Limb (tissue), 2 donors: ENCODE data around the gene CPNE4.

Source experiments
- DNase-seq, 2 donors: peaks; one replicate each; pipeline ENCODE4 v3.0.0-alpha.2; 2016; ENCODE audit errors: extremely low spot score in 2 of 2

CPNE4 gene

GRCh38 chr3:131701153-131701770, 333.6 kb downstream of the CPNE4 start:
- DNase-seq = no peak

DNA sequence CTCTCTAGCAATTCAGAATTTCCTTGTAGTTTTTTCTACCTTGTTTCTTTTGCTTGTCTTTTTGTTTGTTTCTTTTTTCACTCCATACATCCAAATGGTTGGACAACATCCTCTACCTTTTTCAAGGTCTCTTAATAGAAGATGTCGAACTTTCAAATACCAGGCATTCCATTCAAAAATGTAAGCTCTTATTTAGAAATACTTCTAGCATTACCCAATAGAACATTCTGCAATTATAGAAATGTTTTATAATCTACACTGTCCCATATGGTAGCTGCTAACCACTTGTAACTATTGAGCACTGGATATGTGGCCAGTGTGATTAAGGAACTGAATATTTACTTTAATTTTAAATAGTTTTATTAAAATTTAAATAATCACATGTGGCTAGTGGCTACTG, 335.8 kb downstream of the CPNE4 start:
- no peak for DNase-seq

DNA sequence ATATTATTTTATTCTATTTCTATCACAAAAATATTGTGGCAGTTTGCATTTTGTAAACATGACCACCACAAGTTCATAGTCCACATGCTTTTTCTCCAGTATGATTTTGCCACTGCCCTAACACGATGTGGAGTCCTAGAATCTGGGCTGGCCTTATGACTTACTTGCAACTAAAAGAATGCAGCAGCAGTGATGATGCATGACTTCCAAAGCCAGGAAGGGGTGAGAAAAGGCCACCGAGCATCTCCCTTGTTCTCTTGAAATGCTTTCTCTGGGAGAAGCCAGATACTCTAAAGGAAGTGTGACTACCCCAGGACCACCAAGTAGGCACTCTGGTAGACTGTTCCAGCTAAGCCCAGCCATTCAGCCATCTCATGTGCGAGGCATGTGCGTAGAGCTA, 340.4 kb downstream of the CPNE4 start:
- no peak for DNase-seq

DNA sequence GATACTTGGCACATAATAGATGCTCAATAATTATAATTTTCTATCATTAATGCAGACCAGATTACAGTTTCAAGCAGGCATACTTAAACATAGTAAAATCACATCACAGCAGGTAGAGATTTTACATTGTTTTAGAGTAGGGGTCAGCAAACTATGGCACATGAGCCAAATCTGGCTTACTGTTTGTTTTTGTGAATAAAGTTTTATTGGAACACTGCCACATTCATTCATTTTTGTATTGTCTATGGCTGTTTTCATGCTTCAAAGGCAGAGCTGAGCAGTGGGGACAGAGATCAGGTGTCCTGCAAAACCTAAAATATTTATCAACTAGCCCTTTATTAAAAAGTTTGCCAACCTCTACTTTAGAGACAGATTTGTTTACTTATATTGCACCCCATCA, 342.5 kb downstream of the CPNE4 start:
- no peak for DNase-seq

DNA sequence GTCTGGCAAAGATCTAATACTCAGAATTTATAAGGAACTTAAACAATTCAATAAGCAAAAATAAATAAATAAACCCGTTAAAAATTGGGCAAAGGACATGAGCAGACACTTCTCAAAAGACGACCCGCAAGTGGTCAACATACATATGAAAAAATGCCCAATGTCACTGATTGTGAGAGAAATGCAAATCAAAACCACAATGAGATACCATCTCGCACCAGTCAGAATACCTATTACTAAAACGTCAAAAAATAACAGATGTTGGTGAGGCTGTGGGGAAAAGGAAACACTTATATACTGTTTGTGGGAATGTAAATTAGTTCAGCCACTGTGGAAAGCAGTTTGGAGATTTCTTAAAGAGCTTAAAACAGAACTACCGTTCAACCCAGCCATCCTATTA, 344.0 kb downstream of the CPNE4 start:
- DNase-seq = no peak

- DNase-seq = no peak
Measured at GRCh38 chr3:131688370-131688769, 346.4 kb downstream of the CPNE4 start.

DNA sequence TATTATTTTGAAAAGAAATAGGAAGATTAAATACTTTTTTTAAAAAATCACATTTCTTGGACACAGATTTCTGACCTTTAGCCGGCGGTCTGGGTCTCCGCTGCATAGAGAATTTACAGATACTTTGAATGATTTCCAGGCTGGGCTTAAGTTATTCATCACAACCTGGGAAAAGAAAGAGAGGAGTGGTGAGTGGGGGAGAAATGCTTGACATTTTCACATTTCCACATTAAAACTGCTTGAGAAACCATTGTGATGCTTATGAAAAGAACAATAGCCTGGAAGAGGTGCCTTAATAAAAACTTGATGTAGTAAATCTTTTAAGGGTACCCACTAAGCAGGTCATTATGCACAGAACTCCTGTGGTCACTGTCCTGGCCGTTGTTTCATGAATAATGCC, 365.2 kb downstream of the CPNE4 start:
- no peak for DNase-seq

DNA sequence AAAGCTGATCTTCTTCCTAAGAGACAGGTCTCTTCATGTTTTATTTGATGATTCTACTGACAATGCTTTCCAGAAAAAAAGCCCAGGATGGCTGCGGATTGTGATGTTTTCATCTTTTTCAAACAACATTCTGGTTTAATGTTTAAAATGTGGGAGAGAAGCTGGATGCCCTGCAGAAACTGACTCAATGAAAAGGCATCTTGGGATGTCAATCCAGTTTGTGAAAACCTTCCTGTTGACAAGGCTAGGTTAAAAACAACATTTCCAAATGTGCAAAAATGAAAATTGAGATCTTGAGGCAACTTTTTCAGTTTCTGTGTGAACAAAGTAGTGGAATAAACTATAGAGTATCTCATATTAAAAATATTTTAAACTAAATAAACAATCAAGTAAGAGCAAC, 376.0 kb downstream of the CPNE4 start:
- no peak for DNase-seq

DNA sequence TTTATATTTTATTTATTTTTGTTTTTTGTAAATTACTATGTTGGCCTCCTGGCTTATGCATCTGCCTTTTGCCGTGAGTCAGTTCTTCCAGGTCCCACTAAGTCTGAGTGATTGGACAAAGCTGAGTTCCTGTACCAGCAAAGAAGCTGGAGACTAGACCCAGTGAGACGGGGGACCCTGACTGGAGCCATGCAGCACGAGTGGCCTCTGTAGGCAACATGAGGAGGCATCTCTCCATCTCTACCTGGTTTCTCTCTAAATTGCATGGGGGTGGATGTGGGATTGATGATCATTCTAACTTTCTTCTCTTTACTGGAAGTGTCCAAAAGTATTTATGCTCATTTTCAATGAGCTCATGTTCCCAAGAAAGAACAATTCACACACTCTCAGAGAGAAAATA, 376.7 kb downstream of the CPNE4 start:
- no peak for DNase-seq

DNA sequence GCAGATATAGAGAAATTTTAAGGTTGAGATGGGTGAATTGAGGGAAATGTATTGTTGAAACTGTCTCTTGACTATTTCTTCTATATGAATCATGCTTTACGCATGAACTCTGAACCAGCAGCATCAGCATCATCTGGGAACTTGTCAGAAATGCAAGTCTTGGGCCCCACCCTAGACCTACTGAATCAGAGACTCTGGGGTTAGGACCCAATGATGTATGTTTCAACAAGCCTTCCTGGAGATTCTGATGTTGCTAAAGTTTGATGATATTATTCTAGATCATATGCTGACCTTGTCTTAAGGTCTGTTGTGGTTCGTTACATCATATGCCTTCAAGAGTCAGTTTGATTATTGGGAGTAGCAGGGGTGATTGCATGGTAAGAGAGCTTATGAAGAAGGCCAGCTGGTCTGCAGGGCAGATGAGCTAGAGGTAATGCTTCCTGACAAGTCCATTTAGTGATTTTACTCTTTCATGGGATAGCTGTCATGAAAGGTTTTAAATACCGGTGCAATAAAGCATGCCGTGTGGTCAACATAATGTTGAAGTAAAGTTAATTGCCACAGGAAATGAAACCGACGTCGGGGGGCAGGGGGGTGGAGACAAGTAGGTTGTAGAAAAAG, 379.6 kb downstream of the CPNE4 start:
- no peak for DNase-seq

- DNase-seq = no peak
Measured at GRCh38 chr3:131645638-131646037, 389.2 kb downstream of the CPNE4 start.

GRCh38 chr3:131636266-131636775, 398.5 kb downstream of the CPNE4 start:
- DNase-seq = no peak

DNA sequence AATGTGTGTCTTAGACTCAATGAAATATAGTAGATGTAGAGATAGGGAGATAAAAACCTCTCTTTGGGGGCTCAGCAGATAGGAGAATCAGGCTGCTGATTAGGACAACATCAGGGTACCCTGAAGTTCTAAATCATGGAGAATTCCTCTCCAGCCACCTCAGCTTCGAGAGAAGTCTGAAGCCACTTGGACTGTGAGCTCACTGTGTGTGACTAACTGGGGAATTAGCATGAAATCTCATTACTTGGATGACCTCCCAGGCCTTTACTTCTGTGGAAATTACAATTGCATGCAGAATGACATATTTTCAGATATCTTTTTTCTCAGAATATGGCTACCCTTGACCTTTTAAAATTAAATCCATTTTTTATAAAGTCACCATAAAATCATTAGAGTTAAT, 404.0 kb downstream of the CPNE4 start:
- no peak for DNase-seq

GRCh38 chr3:131630097-131630496, 404.7 kb downstream of the CPNE4 start:
- no peak for DNase-seq

DNA sequence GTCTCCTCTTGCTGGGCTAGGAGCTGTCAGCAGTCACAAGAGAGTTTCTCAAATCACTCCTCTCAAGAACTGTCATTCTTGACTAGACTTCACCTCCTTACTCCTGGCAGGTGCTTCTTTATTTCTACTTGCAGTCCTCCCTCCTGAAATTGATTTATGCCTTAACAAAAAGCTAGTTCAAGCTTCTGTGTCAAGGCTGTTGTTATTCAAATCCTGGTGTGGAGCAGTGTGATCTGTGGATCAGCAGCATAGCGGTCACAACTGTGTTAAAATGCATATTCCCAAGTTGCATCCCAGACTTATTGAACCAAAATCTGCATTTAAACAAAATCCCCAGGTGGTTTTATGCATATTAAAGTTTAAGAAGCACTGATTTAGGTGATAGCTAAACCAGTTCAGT, 411.4 kb downstream of the CPNE4 start:
- no peak for DNase-seq

DNA sequence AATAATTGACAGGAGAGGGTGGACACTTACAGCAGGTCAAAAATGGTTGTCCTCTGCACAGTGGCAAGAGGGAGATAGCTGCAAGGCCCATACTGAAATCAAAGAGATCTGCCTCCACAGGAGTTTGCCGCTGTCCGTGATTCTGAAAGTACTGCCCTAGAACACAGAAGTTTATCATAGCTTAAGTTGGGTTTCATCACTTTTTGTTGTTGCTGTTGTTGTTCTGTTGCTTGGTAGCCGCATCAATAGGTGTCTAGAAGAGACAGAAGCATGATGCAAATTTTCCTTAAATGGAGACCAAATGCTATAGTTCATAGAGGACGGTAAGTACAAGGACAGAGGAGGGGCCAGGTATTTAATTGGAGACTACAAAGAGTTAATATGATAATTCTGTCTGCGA, 412.1 kb downstream of the CPNE4 start:
- no peak for DNase-seq

DNA sequence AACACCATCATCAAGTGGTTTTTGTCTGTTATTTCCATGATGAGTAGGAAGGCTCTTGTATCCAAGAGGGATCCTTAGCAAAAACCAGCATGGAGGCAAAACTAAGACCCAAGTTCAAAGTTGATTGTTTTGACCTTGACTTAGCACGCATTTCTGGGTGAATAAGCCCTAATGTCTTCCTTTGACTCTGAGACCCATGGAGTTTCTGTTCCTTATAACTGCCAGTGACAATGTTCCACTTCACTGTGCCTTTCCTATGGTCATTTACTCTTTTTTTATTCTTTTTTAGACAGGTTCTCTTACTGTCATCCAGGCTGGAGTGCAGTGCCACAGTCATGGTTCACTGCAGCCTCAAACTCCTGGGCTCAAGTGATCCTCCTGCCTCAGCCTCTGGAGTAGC, 413.8 kb downstream of the CPNE4 start:
- no peak for DNase-seq

- no peak for DNase-seq
Measured at GRCh38 chr3:131619821-131620220, 415.0 kb downstream of the CPNE4 start.

DNA sequence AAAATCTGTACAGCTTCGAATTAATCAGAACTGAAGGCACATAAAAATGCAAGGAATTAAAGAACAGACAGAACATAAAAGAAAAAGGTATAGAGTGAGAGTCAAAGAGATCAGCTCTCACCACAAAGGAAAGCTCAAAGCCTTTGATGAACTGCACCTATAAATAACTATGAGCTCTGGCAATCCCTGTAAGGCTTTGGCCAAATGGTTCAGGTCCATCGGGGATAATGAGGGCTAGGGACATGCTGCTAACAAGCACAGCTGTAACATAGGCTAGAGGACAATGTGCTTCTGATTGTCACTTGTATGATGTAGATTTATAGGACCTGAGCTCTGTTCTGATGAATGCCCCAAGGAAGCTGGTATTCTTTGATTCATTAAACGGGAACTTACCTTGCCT, 418.1 kb downstream of the CPNE4 start:
- DNase-seq = no peak

DNA sequence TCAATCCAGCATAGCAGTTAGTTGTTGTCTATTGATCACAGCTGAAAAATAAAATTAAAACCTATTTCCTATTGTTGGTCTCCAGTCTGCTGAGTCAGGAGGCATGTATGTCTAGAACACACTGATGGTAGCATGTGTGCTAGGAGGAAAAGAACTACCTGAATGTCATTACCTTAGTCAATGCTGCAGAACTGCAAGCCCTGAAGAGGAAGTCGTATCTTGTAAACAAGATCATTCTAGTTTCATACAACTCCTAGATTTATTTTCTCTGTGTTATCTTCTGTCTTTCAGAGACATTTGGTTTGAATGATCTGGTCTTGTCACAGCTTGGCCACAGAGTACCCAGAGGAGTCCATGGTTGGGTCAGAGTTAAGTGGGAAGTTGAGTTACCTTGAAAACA, 422.1 kb downstream of the CPNE4 start:
- no peak for DNase-seq

- no peak for DNase-seq
Measured at GRCh38 chr3:131610174-131610573, 424.6 kb downstream of the CPNE4 start.

DNA sequence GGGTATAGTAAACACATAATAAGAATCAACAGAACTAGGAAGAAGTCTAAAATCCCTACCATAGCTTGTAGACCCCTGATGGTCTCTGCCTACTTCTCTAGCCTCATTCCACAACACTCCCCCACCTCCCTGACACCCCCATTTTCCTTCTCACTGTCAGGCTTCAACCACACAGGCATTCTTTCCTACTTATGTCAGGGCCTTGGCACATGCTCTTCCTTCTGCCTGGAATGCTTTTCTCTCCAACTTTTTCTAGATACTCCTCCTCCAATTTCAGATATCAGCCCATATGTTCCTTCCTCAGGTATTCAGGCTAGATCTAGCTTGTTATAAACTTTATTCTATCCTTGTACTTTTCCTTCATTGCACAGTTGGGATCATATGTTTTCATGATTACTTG, 426.1 kb downstream of the CPNE4 start:
- no peak for DNase-seq

DNA sequence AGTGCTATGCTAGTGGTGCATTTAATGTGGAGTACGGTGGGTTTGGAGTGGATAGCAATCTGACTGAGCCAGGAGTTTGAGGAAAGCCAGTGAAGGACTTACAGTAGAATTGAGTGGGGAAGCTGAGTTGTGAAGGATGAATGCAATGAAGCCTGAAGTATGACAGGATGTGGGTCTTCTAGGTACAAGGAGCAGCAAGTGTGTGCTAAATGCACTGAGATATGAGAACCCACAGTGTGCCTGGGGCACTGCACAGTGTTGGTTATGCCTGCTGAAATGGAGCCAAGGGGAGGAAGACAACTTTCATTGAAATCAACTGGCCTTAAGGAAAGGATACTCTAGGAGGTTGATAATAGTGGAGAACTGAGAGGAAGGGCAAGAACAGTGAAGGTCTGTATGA, 426.5 kb downstream of the CPNE4 start:
- DNase-seq = no peak

DNA sequence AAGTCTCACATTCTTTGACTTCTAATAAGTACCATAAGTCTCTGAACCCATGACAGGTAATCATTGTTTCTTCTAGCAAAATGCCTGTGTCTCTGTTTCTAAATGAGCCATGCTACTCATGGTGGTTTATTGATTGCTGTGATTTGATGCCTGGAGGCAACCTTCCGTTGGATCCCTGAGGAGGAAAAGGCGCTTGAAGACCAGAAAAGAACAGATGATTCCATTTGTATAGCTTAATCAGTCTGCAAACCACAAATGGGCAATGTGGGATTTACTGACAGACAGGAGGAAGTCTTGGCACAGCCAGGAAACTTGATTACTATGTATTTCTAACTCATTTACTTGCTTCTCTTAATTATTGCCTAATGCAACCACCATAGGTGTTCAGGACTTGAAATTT, 428.9 kb downstream of the CPNE4 start:
- no peak for DNase-seq
